Large intestine (tissue), 3 donors: ENCODE data around the gene CCBE1. TPM values are rescaled to one million over a fixed set of nuclear protein-coding genes. Genes with fewer than 3 reads are reported as not detected.
"Not testable (repeated sequence)": the region's sequence is repeated elsewhere in the genome, so short reads cannot be mapped to it uniquely, and the experiment has no call there.

Experiments used
- DNase-seq, 2 donors: peaks; one replicate each; pipeline versions ENCODE4 v3.0.0 to v3.0.0-alpha.2; 2013
- H3K27ac ChIP-seq: one replicate; pipeline ENCODE4 v1.5.1; 2013; ENCODE audit warnings: low read length
- H3K27me3 ChIP-seq: 2 replicates; pipeline ENCODE4 v1.6.1; 2013; ENCODE audit warnings: low read length; ENCODE audit not compliant: control insufficient read depth, insufficient read depth
- H3K36me3 ChIP-seq: 2 replicates; pipeline ENCODE4 v1.6.1; 2013; ENCODE audit warnings: low read length; ENCODE audit not compliant: control insufficient read depth, insufficient read depth
- H3K4me1 ChIP-seq: one replicate; pipeline ENCODE4 v1.6.1; 2013; ENCODE audit warnings: low read length; ENCODE audit not compliant: control insufficient read depth, insufficient read depth
- H3K4me3 ChIP-seq: one replicate; pipeline ENCODE4 v1.5.1; 2013; ENCODE audit warnings: low read length
- H3K9me3 ChIP-seq: one replicate; pipeline ENCODE4 v1.6.1; 2013; ENCODE audit warnings: mild to moderate bottlenecking, low read depth, low read length, moderate library complexity; ENCODE audit not compliant: control insufficient read depth
- whole genome bisulfite sequencing: methylation state at CpG from one replicate; pipeline ENCODE4 v1.1.5; 2013; ENCODE audit warnings: low lambda C conversion rate; ENCODE audit not compliant: insufficient coverage; 5-methylcytosine and 5-hydroxymethylcytosine counted together
- polyA plus RNA-seq: library from polyadenylated mRNA; unstranded; fragments of 120-200 nt; gene quantifications from one replicate; pipeline ENCODE4 v1.2.1, GENCODE V29; 2013

The CCBE1 gene
- polyA plus RNA-seq, 1 donor = 2.5 TPM

DNA sequence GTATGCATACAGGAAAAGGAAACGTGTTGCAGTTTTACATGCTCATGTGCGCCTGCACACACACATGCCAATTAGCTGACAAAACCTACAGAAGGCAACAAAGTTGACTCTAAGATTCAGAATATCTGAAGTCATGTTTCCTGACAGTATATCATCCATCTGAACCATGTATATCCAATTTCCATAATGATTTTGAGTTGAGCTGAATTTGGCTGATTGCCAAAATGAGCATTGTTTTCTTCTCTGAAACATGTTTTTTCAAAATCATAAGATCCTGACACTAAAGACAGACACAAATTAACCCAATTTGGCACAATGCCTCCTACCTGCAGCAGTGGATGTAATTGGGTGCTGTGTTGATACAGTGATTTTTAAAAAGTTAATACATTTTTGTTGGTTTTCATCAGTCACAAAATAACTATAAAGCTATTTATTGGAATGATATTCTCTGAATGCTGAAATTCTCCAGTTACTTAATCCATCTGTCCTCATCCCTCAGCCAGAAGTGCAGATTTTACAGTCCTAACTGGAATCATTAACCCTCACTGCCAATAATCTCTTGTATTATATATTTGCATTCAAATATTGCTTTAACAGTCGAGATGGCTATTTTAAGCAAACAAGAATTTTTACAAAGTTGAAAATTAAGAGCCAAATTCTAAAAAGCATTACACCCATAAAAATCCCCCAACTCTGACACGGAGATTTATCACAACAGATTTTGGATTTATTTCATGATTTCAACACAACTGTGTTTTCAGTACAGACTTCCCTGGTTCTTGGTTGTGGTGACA, 176.5 kb downstream of the CCBE1 start:
- Histone ChIP-seq H3K36me3 (no peaks in the 10 kb centered on the region), H3K4me3 (no peak overlapping the region), H3K9me3 (no peaks in the 10 kb centered on the region), H3K27ac (no peak overlapping the region), H3K27me3 (peaks cover 5% of the 10 kb centered on the region), H3K4me1 (peaks cover 10% of the 10 kb centered on the region)
- DNase-seq = no peak
- WGBS = 40% methylated on average over 1 of the region's 4 CpGs

DNA sequence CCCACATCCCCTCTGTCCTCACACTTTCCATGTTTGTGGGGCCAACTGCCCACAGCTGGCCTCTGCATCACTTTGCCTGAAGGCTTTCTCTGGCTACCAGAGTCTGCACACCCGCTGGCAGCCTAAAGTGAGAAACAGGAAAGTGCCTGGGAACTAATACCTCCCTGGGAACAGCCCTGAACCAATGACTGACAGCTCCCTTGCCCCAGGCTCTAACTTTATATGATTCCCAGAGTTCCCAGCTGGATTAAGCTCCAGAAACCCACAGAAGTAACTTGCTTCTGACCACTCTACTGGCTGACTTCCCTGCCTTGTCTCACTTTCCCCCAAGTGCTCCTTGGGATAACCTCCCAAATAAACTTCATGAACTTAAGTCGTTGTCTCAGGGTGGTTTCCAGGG, 178.5 kb downstream of the CCBE1 start:
- Histone ChIP-seq H3K27ac (no peak overlapping the region), H3K36me3 (no peaks in the 10 kb centered on the region), H3K4me3 (no peak overlapping the region), H3K9me3 (no peaks in the 10 kb centered on the region), H3K27me3 (peaks cover 14% of the 10 kb centered on the region), H3K4me1 (peaks cover 10% of the 10 kb centered on the region)
- WGBS = no CpG with 5 or more reads among the region's 2 CpGs
- no peak for DNase-seq

DNA sequence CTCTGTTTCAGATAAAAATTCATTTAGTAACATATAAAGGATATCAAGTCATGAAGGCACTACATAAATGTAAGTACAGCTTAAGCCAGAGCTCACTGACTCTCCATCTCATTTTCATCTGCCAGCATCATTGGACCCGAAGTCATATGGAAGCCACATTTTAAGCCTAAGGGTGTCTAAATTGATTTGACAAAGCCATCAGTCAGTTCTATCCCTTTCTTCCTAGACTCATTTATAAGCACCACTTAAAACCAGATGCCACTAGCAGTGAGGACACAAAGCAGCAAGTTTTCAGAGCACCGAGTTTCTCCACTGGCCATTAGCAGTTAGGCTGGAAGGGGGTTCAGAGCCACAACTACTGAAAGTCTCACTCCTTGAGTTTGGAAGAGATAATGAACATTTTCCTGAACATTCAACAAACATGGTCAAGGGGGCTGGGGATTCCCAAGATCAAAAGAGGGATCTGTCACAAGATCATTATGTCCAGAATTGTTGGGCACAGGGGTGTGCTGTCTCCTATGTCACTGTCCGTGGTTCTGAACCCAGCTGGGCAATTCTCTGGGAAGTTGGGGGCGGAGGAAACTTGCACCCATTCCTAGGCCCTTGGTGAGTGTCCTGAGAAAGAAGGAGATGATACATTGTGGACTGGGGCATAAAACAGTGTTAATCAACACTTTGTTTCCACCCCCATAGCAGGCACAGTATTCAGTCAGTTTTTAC, 179.6 kb downstream of the CCBE1 start:
- Histone ChIP-seq H3K27ac (no peak overlapping the region), H3K9me3 (no peaks in the 10 kb centered on the region), H3K4me3 (no peak overlapping the region), H3K36me3 (no peaks in the 10 kb centered on the region), H3K4me1 (peaks cover 10% of the 10 kb centered on the region), H3K27me3 (peaks cover 18% of the 10 kb centered on the region)
- no peak for DNase-seq
- WGBS = 100% methylated on average over 1 of the region's 4 CpGs

- 6% methylated on average over 3 of the region's 6 CpGs for WGBS
- H3K27ac ChIP-seq = no peak overlapping the region
- peak; percentile 74 to 85 for DNase-seq
- no peaks in the 10 kb centered on the region for H3K36me3 ChIP-seq
- peaks cover 10% of the 10 kb centered on the region for H3K4me1 ChIP-seq
- H3K9me3 ChIP-seq = no peaks in the 10 kb centered on the region
- H3K4me3 ChIP-seq = no peak overlapping the region
- H3K27me3 ChIP-seq = peaks cover 18% of the 10 kb centered on the region
Measured at GRCh38 chr18:59516356-59517155, 180.7 kb downstream of the CCBE1 start.

DNA sequence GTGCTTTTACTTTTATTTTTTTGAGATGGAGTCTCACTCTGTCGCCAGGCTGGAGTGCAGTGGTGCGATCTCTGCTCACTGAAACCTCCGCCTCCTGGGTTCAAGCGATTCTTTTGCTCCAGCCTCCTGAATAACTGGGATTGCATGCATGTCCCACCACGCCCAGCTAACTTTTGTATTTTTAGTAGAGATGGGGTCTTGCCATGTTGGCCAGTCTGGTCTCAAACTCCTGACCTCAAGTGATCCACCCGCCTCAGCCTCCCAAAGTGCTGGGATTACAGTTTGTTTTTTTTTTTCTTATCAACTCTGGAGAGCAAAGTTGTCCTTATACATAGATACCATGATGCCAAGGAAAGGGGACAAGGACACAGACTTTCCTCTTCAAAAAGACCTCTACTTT, 181.3 kb downstream of the CCBE1 start:
- no CpG with 5 or more reads among the region's 6 CpGs for WGBS
- not testable (repeated sequence) for H3K36me3 ChIP-seq, H3K4me3 ChIP-seq, DNase-seq, H3K9me3 ChIP-seq, H3K27ac ChIP-seq
- Histone ChIP-seq H3K27me3 (peaks cover 18% of the 10 kb centered on the region), H3K4me1 (peaks cover 10% of the 10 kb centered on the region)

DNA sequence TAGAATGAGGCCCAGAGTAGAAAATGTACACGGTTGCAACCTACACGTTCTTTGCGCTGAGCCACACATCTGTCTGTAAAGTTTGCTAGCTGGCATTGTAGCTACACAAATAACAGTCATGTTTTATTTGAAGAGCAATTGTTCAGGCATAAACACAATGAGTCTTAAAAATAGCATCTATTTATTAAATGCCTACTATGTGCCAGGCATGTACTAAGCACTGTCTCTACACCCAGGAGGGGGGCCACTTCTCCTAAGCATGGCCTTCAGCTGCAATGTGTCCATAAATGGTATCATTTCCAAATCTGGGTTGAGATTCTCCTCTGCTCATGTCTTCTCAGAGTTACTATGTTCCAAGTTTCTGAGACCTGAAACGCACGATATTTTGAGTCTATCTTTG, 182.1 kb downstream of the CCBE1 start:
- no peak overlapping the region for H3K27ac ChIP-seq
- H3K27me3 ChIP-seq = peaks cover 18% of the 10 kb centered on the region
- no peaks in the 10 kb centered on the region for H3K36me3 ChIP-seq
- WGBS = 84% methylated on average over 2 of the region's 5 CpGs
- H3K9me3 ChIP-seq = no peaks in the 10 kb centered on the region
- no peak overlapping the region for H3K4me3 ChIP-seq
- peaks cover 10% of the 10 kb centered on the region for H3K4me1 ChIP-seq
- no peak for DNase-seq

- H3K4me3 ChIP-seq = no peak overlapping the region
- no CpG with 5 or more reads among the region's 13 CpGs for WGBS
- DNase-seq = peak in 1 of 2 donors; percentile 16
- H3K27ac ChIP-seq = no peak overlapping the region
- no peaks in the 10 kb centered on the region for H3K9me3 ChIP-seq
- H3K27me3 ChIP-seq = peaks cover 18% of the 10 kb centered on the region
- peaks cover 10% of the 10 kb centered on the region for H3K4me1 ChIP-seq
- H3K36me3 ChIP-seq = no peaks in the 10 kb centered on the region
Measured at GRCh38 chr18:59514203-59514602, 183.0 kb downstream of the CCBE1 start.

GRCh38 chr18:59512025-59512755, 185.0 kb downstream of the CCBE1 start:
- no peaks in the 10 kb centered on the region for H3K36me3 ChIP-seq
- H3K27me3 ChIP-seq = peaks cover 13% of the 10 kb centered on the region
- H3K9me3 ChIP-seq = no peaks in the 10 kb centered on the region
- no CpG with 5 or more reads among the region's 7 CpGs for WGBS
- no peak overlapping the region for H3K4me3 ChIP-seq
- no peak for DNase-seq
- no peak overlapping the region for H3K27ac ChIP-seq
- H3K4me1 ChIP-seq = peaks cover 9% of the 10 kb centered on the region

GRCh38 chr18:59509481-59510442, 187.5 kb downstream of the CCBE1 start:
- Histone ChIP-seq H3K9me3 (no peaks in the 10 kb centered on the region), H3K27me3 (peaks cover 13% of the 10 kb centered on the region), H3K27ac (no peak overlapping the region), H3K36me3 (no peaks in the 10 kb centered on the region), H3K4me1 (no peaks in the 10 kb centered on the region), H3K4me3 (no peak overlapping the region)
- no peak for DNase-seq
- no CpG with 5 or more reads among the region's 8 CpGs for WGBS
